ENCODE results near the gene STPG3.
"Not testable (repeated sequence)": the region's sequence is repeated elsewhere in the genome, so short reads cannot be mapped to it uniquely, and the experiment has no call there.

Gene STPG3

DNA sequence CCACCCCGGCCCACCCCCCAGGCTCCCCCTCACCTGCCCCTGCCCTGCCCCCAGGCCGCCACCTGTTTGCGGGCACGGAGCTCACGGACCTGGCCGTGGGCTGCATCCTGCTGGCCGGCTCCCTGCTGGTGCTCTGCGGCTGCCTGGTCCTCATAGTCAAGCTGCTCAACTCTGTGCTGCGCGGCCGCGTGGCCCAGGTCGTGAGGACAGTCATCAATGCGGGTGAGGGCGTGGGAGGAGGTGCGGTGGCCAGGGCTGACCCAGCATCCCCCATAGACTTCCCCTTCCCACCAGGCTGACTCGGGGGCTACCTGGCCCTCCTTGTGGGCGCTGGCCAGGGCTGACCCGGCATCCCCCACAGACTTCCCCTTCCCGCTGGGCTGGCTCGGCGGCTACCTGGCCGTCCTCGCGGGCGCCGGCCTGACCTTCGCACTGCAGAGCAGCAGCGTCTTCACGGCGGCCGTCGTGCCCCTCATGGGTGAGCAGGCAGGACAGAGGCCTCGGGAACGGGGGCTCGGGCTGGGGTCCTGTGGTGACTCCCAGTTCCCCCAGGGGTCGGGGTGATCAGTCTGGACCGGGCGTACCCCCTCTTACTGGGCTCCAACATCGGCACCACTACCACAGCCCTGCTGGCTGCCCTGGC lies 16.9 kb upstream of the STPG3 start:
- no peak for DNase-seq

- no peak for DNase-seq
Measured at GRCh38 chr9:137234758-137235423, 16.2 kb upstream of the STPG3 start.

DNA sequence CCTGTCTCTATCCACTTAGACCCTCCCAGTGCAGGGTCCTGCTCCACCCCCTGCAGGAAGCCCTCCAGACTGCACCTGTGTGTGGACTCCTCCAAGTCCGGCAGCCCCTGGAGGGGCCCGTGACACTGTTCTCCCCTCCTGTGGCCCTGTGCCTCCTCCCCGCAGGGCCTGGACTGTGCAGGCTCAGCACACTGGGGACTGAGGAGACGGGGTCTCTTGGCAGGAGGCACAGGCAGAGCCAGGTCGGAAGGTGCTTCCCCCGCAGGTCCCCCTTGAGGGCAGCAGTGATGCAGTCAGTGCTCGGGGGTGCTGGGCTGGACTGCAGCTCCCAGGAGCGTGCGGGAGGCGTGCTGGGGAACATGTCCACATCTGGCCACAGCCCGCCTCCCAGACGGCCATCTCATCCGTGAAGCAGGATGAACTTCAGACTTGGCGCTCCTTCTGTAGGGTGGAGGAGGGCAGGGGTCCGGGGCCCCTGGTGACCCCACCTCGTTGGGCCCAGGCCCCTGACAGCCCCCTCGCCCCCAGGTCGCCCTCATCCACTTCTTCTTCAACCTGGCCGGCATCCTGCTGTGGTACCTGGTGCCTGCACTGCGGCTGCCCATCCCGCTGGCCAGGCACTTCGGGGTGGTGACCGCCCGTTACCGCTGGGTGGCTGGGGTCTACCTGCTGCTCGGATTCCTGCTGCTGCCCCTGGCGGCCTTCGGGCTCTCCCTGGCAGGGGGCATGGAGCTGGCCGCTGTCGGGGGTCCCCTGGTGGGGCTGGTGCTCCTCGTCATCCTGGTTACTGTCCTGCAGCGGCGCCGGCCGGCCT lies 15.5 kb upstream of the STPG3 start:
- DNase-seq: no peak

DNA sequence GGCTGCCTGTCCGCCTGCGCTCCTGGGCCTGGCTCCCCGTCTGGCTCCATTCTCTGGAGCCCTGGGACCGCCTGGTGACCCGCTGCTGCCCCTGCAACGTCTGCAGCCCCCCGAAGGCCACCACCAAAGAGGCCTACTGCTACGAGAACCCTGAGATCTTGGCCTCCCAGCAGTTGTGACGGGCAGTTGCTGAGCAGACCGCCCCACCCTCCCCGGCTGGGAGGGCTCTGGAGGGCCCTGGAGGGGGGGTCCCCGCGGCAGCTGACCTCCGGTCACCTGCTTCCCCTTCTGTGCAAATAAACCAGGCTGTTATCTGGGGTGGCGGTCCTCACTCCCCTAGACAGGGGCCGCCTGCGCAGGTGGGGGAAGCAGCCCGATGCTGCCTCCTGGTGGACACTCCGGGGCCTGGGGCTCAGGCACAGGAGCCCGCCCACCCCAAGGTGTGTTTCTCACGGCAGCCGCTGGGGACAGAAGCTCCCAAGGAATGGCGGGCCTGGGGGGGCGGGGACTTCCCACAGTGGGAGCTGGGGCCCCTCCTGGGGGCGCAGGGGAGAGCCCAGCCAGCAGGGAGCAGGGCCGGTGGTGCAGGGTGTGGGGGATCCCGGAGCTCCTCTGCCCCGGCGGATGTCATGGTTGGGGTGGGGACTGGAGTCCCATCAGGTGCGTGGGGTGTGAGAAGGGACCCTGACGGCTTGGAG lies 14.7 kb upstream of the STPG3 start:
- DNase-seq: peak; percentile 95

- DNase-seq: no peak
Measured at GRCh38 chr9:137236936-137237421, 14.1 kb upstream of the STPG3 start.

- no peak for DNase-seq
Measured at GRCh38 chr9:137237759-137238726, 13.0 kb upstream of the STPG3 start.

- DNase-seq: not testable (repeated sequence)
Measured at GRCh38 chr9:137239541-137240200, 11.4 kb upstream of the STPG3 start.

- no peak for DNase-seq
Measured at GRCh38 chr9:137240318-137240840, 10.7 kb upstream of the STPG3 start.

- peak; percentile 97 for DNase-seq
Measured at GRCh38 chr9:137240841-137241489, 10.1 kb upstream of the STPG3 start, which contains the start of gene TUBB4B. TSS of gene TUBB4B (plus strand) at chr9:137241287. CDS start at chr9:137241361, 74 bp downstream.

DNA sequence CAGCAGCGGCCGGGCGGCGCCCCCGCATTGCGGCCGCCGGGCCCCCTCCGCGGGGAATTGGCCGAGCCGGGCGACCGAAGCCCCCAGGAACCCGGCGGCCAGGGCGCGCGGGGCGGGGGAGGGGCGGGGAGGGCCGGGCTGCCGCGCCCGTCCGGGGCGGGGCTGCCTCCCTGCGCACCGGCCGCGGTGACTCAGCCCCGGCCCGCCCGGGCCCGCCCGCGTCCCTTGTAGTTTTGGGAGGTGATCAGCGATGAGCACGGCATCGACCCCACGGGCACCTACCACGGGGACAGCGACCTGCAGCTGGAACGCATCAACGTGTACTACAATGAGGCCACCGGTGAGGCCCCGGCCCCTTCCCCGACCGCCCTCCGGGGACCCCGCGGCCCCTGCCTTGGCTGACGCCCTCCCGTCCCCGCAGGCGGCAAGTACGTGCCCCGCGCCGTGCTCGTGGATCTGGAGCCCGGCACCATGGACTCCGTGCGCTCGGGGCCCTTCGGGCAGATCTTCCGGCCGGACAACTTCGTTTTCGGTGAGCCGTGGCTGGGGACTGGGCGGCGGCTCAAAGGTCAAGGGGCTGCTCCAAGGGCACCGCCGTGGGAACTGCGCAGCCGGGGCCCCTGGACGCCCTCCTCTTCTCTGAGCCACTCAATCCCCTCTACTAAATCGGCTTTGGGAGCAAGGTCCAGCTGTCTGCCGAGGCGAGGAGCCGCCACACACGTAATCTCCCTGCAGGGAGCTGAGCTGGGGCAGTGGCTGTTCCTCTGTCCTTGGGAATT lies 9.4 kb upstream of the STPG3 start:
- DNase-seq: peak; percentile 70 to 78

- no peak for DNase-seq
Measured at GRCh38 chr9:137242269-137243203, 8.6 kb upstream of the STPG3 start.

DNA sequence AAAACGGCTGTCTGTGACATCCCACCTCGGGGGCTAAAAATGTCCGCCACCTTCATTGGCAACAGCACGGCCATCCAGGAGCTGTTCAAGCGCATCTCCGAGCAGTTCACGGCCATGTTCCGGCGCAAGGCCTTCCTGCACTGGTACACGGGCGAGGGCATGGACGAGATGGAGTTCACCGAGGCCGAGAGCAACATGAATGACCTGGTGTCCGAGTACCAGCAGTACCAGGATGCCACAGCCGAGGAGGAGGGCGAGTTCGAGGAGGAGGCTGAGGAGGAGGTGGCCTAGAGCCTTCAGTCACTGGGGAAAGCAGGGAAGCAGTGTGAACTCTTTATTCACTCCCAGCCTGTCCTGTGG lies 7.8 kb upstream of the STPG3 start:
- DNase-seq: not testable (repeated sequence)

DNA sequence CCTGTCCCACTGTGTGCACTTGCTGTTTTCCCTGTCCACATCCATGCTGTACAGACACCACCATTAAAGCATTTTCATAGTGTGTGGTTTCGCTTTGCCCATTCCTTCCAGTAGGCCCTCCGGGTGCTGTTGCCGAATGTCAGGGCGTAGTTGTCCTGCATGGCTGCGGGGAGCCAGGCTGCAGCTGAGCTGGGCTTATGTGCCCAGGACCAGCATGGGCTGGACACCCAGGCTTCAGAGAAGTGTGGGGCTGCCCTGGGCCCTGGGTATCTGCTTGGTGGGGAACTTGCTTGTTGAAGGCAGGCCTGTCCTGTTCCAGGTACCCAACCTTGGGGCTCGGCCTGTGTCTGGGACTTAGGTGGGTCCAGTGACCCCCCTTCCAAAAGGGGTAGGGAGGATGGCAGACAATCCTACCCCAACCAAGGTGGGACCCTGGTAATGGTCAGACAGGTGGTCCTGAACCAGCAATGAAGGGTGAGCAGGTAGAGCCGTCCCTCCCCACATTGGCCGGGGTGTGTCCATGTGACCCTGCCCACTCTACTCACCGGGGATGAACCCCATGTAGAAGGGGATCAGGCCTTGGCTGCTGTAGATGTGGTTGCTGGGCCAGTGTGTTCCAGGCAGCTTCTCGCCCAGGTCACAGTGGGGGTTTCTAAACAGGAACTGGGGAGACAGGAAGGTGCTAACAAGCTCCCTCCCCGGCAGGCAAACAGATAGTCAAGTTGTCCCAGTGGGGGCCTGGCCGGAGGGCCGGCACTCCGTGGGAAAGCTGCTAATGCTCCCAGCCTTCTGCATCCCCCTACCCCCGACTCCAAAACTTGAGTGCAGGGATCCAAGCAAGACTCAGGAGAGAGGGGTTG lies 7.2 kb upstream of the STPG3 start:
- DNase-seq: peak in 1 of 2 experiments; percentile 57

- DNase-seq: no peak
Measured at GRCh38 chr9:137244486-137245449, 6.3 kb upstream of the STPG3 start.

- DNase-seq: no peak
Measured at GRCh38 chr9:137245450-137246421, 5.3 kb upstream of the STPG3 start.
